ENCODE measurements around the gene FNDC3B.

Gene FNDC3B

GRCh38 chr3:172120912-172121311 lies 81.5 kb downstream of the FNDC3B start:
- DNase-seq = no peak

- DNase-seq = no peak
Observed at GRCh38 chr3:172121981-172122380, 82.6 kb downstream of the FNDC3B start.

- DNase-seq = no peak
Observed at GRCh38 chr3:172124271-172124670, 84.9 kb downstream of the FNDC3B start.

GRCh38 chr3:172125053-172125452 lies 85.7 kb downstream of the FNDC3B start:
- DNase-seq = no peak

GRCh38 chr3:172125963-172126457 lies 86.6 kb downstream of the FNDC3B start:
- DNase-seq = no peak

- no peak for DNase-seq
Observed at GRCh38 chr3:172126741-172127140, 87.4 kb downstream of the FNDC3B start.

GRCh38 chr3:172127141-172127540 lies 87.8 kb downstream of the FNDC3B start:
- DNase-seq = no peak

- no peak for DNase-seq
Observed at GRCh38 chr3:172127929-172128580, 88.7 kb downstream of the FNDC3B start.

GRCh38 chr3:172128858-172129257 lies 89.5 kb downstream of the FNDC3B start:
- DNase-seq = no peak

- DNase-seq = peak; percentile 81 to 83
Observed at GRCh38 chr3:172129498-172129849, 90.1 kb downstream of the FNDC3B start.

- DNase-seq = peak; percentile 96 to 97
Observed at GRCh38 chr3:172129850-172130716, 90.7 kb downstream of the FNDC3B start.

- no peak for DNase-seq
Observed at GRCh38 chr3:172130717-172131050, 91.3 kb downstream of the FNDC3B start.

GRCh38 chr3:172131746-172132145 lies 92.4 kb downstream of the FNDC3B start:
- DNase-seq = no peak

- DNase-seq = no peak
Observed at GRCh38 chr3:172132159-172132586, 92.8 kb downstream of the FNDC3B start.

- DNase-seq = no peak
Observed at GRCh38 chr3:172132721-172133311, 93.4 kb downstream of the FNDC3B start.

- DNase-seq = no peak
Observed at GRCh38 chr3:172133838-172134237, 94.5 kb downstream of the FNDC3B start.

GRCh38 chr3:172134352-172134751 lies 95.0 kb downstream of the FNDC3B start:
- DNase-seq = peak; percentile 74 to 89

- no peak for DNase-seq
Observed at GRCh38 chr3:172135185-172135584, 95.8 kb downstream of the FNDC3B start.

- peak; percentile 80 to 81 for DNase-seq
Observed at GRCh38 chr3:172135820-172136219, 96.4 kb downstream of the FNDC3B start.

GRCh38 chr3:172136330-172136729 lies 97.0 kb downstream of the FNDC3B start:
- no peak for DNase-seq

- DNase-seq = peak; percentile 67 to 68
Observed at GRCh38 chr3:172137287-172138192, 98.2 kb downstream of the FNDC3B start.

- DNase-seq = no peak
Observed at GRCh38 chr3:172138193-172138537, 98.8 kb downstream of the FNDC3B start.
